Fibroblast of lung (primary cell): ENCODE measurements around the gene OR7C1. TPM values are rescaled to one million over a fixed set of nuclear protein-coding genes. Genes with fewer than 3 reads are reported as not detected.
"Not testable (repeated sequence)": the region's sequence is repeated elsewhere in the genome, so short reads cannot be mapped to it uniquely, and the experiment has no call there.

Experiments used
- DNase-seq, 2 donors: peaks; one replicate each; pipeline versions ENCODE4 v3.0.0 to v3.0.0-alpha.2; 2010; ENCODE audit warnings: low read depth in 2 of 2
- H2AFZ ChIP-seq: 2 replicates; pipeline ENCODE4 v1.5.1; 2012; ENCODE audit warnings: low read length, control low read depth, inconsistent platforms
- H3K27ac ChIP-seq: 2 replicates; pipeline ENCODE4 v1.5.1; 2011; ENCODE audit warnings: low read length, control low read depth; ENCODE audit not compliant: insufficient read depth
- H3K27me3 ChIP-seq: 2 replicates; pipeline ENCODE4 v1.5.1; 2011; ENCODE audit warnings: mild to moderate bottlenecking, low read length; ENCODE audit not compliant: control insufficient read depth, insufficient read depth
- H3K36me3 ChIP-seq: 2 replicates; pipeline ENCODE4 v1.5.1; 2011; ENCODE audit warnings: low read length; ENCODE audit not compliant: control insufficient read depth, insufficient read depth
- H3K4me1 ChIP-seq: 2 replicates; pipeline ENCODE4 v1.5.1; 2011; ENCODE audit warnings: low read length; ENCODE audit not compliant: control insufficient read depth, insufficient read depth; ENCODE audit errors: extremely low read depth
- H3K4me2 ChIP-seq: 2 replicates; pipeline ENCODE4 v1.5.1; 2011; ENCODE audit warnings: low read length, control low read depth; ENCODE audit not compliant: insufficient read depth; ENCODE audit errors: extremely low read depth
- H3K4me3 ChIP-seq, 4 experiments: fragments of 200-600 bp in 1 of 4; sonication (generic) in 1 of 4; replicated peaks in 1 of 4; 2 replicates each; pipeline ENCODE4 v1.5.1; 2011 to 2016; ENCODE audit warnings: low read length in 4 of 4, low read depth in 3 of 4, mild to moderate bottlenecking in 3 of 4, control low read depth in 2 of 4, inconsistent platforms in 1 of 4, mixed read lengths in 1 of 4; ENCODE audit not compliant: insufficient read depth in 1 of 4; ENCODE audit errors: control extremely low read depth in 1 of 4
- H3K79me2 ChIP-seq: 2 replicates; pipeline ENCODE4 v1.5.1; 2012; ENCODE audit warnings: mild to moderate bottlenecking, low read length, inconsistent platforms; ENCODE audit not compliant: control insufficient read depth, insufficient read depth
- H3K9ac ChIP-seq: 2 replicates; pipeline ENCODE4 v1.5.1; 2011; ENCODE audit warnings: mild to moderate bottlenecking, low read length, control low read depth; ENCODE audit not compliant: insufficient read depth
- H3K9me3 ChIP-seq: 2 replicates; pipeline ENCODE4 v1.5.1; 2012; ENCODE audit warnings: low read depth, low read length; ENCODE audit not compliant: control insufficient read depth, insufficient read depth
- H4K20me1 ChIP-seq: 2 replicates; pipeline ENCODE4 v1.5.1; 2011; ENCODE audit warnings: low read length; ENCODE audit not compliant: control insufficient read depth, insufficient read depth; ENCODE audit errors: extremely low read depth
- EZH2 ChIP-seq: IDR thresholded peaks from 2 replicates; pipeline ENCODE4 v1.5.1; 2012; ENCODE audit warnings: low read length, control low read depth, mild to moderate bottlenecking; ENCODE audit errors: missing control alignments
- polyA plus RNA-seq, 2 donors: library from polyadenylated mRNA; depleted of rRNA in 1 of 2; stranded (reverse) in 1 of 2; unstranded in 1 of 2; fragments of >200 nt; gene quantifications; 2 replicates each; pipeline ENCODE4 v1.2.1, GENCODE V29; 2011 to 2012; ENCODE audit warnings: missing spikeins in 1 of 2
- total RNA-seq: library from RNA; depleted of rRNA; stranded (reverse); fragments of >200 nt; gene quantifications from 2 replicates; pipeline ENCODE4 v1.2.1, GENCODE V29; 2014
- TF ChIP-seq, protein P1 (sequence below), 2 donors: IDR thresholded peaks in 1 of 2; conservative IDR thresholded peaks in 1 of 2; 1 replicate in 1 of 2; 2 replicates in 1 of 2; pipeline ENCODE4 v1.5.1; 2011 to 2012; ENCODE audit warnings: low read length in 2 of 2, control low read depth in 1 of 2, inconsistent platforms in 1 of 2, low read depth in 1 of 2, mild to moderate bottlenecking in 1 of 2

The OR7C1 gene
- total and polyA plus RNA-seq, 2 donors (not counting 1 experiment from before 2014, with no cell fraction given), result not detected

DNA sequence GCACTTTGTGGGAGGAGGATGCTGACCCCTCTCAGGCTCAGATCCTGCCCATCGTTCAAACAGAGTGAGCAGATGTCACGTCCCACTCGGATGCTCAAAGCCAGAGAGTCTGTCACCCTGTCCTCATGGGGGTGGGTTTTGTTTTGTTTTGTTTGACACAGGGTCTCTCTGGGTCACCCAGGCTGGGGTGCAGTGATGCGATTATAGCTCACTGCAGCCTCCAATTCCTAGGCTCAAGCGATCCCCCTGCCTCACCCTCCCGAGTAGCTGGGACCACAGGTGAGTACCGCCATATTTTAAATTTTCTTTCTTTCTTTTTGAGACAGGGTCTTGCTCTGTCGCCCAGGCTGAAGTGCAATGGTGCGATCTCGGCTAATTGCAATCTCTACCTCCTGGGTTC, 60.6 kb downstream of the OR7C1 start:
- H3K36me3 ChIP-seq, result no peaks in the 10 kb centered on the region
- H4K20me1 ChIP-seq, result no peaks in the 10 kb centered on the region
- no peak for DNase-seq
- no peaks in the 10 kb centered on the region for H3K79me2 ChIP-seq
- no peak overlapping the region for H2AFZ ChIP-seq
- H3K4me3 ChIP-seq, result no peak overlapping the region
- no peak overlapping the region for H3K9ac ChIP-seq
- peaks cover 3% of the 10 kb centered on the region for H3K27me3 ChIP-seq
- no peaks in the 10 kb centered on the region for H3K9me3 ChIP-seq
- TF ChIP-seq EZH2, result no peak
- TF ChIP-seq, protein P1, sequence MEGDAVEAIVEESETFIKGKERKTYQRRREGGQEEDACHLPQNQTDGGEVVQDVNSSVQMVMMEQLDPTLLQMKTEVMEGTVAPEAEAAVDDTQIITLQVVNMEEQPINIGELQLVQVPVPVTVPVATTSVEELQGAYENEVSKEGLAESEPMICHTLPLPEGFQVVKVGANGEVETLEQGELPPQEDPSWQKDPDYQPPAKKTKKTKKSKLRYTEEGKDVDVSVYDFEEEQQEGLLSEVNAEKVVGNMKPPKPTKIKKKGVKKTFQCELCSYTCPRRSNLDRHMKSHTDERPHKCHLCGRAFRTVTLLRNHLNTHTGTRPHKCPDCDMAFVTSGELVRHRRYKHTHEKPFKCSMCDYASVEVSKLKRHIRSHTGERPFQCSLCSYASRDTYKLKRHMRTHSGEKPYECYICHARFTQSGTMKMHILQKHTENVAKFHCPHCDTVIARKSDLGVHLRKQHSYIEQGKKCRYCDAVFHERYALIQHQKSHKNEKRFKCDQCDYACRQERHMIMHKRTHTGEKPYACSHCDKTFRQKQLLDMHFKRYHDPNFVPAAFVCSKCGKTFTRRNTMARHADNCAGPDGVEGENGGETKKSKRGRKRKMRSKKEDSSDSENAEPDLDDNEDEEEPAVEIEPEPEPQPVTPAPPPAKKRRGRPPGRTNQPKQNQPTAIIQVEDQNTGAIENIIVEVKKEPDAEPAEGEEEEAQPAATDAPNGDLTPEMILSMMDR (conservative IDR thresholded peaks at IDR 0.05 in 1 of 2, IDR thresholded peaks at IDR 0.05 in 1 of 2; ENCODE audit: low read depth in 1 of 2, low read length in 2 of 2), result no peak
- H3K27ac ChIP-seq, result no peak overlapping the region
- no peak overlapping the region for H3K4me2 ChIP-seq
- H3K4me1 ChIP-seq, result no peaks in the 10 kb centered on the region

GRCh38 chr19:14773722-14774121, 61.3 kb downstream of the OR7C1 start:
- H2AFZ ChIP-seq, DNase-seq: not testable (repeated sequence)

DNA sequence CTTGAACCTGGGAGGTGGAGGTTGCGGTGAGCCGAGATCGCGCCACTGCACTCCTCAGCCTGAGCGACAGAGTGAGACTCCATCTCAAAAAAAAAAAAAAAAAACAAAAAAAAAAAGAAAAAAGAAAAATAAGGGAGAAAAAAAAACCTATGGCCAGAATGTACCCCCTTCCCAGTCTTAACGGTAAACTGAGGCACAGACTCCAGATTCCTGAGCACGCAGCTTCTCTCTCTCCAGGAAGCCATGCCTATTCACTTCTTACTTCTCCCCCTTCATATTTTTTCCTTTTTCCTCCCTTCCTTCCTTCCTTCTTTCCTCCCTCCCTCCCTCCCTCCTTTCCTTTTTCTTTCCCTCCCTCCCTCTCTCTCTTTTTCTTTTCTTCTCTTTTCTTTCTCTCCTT, 62.0 kb downstream of the OR7C1 start:
- Histone ChIP-seq H3K9ac (no peak overlapping the region), H3K4me3 (no peak overlapping the region), H3K9me3 (no peaks in the 10 kb centered on the region), H3K36me3 (no peaks in the 10 kb centered on the region), H2AFZ (no peak overlapping the region), H3K27ac (no peak overlapping the region), H3K79me2 (no peaks in the 10 kb centered on the region), H3K4me1 (no peaks in the 10 kb centered on the region), H4K20me1 (no peaks in the 10 kb centered on the region), H3K27me3 (peaks cover 3% of the 10 kb centered on the region), H3K4me2 (no peak overlapping the region)
- DNase-seq, result no peak
- no peak for TF ChIP-seq EZH2
- TF ChIP-seq, protein P1 (conservative IDR thresholded peaks at IDR 0.05 in 1 of 2, IDR thresholded peaks at IDR 0.05 in 1 of 2; ENCODE audit: low read depth in 1 of 2, low read length in 2 of 2), result no peak

More at GRCh38 chr19:14773722-14774121, 61.3 kb downstream of the OR7C1 start:
- not testable (repeated sequence) for H3K27ac ChIP-seq, H3K36me3 ChIP-seq, H3K4me2 ChIP-seq, H3K4me1 ChIP-seq, H3K4me3 ChIP-seq, H3K9ac ChIP-seq, H4K20me1 ChIP-seq, H3K79me2 ChIP-seq, H3K9me3 ChIP-seq, H3K27me3 ChIP-seq
